Trophoblast cell (in vitro differentiated cells and primary cell): ENCODE measurements around the gene VWA8.
"Not testable (repeated sequence)": the region's sequence is repeated elsewhere in the genome, so short reads cannot be mapped to it uniquely, and the experiment has no call there.

ENCODE experiments used
- DNase-seq, 2 donors: peaks; one replicate each; pipeline ENCODE4 v3.0.0-alpha.2; 2016
- H2AFZ ChIP-seq: 2 replicates; pipeline ENCODE4 v1.6.1; 2013; ENCODE audit warnings: low read length, moderate library complexity, mild to moderate bottlenecking; ENCODE audit not compliant: insufficient read depth, poor library complexity
- H2AK5ac ChIP-seq: 2 replicates; pipeline ENCODE4 v1.6.1; 2013; ENCODE audit warnings: mild to moderate bottlenecking, low read length
- H2BK120ac ChIP-seq: 2 replicates; pipeline ENCODE4 v1.6.1; 2013; ENCODE audit warnings: low read length, mild to moderate bottlenecking, moderate library complexity; ENCODE audit not compliant: insufficient read depth, poor library complexity
- H2BK12ac ChIP-seq: 2 replicates; pipeline ENCODE4 v1.6.1; 2013; ENCODE audit warnings: mild to moderate bottlenecking, low read length, moderate library complexity
- H2BK5ac ChIP-seq: 2 replicates; pipeline ENCODE4 v1.6.1; 2013; ENCODE audit warnings: low read length, low read depth, moderate library complexity, mild to moderate bottlenecking; ENCODE audit not compliant: poor library complexity
- H3K14ac ChIP-seq: 2 replicates; pipeline ENCODE4 v1.6.1; 2013; ENCODE audit warnings: mild to moderate bottlenecking, low read length
- H3K18ac ChIP-seq: 2 replicates; pipeline ENCODE4 v1.6.1; 2013; ENCODE audit warnings: mild to moderate bottlenecking, low read length
- H3K23ac ChIP-seq: 2 replicates; pipeline ENCODE4 v1.6.1; 2013; ENCODE audit warnings: low read length
- H3K27ac ChIP-seq: 2 replicates; pipeline ENCODE4 v1.5.1; 2013; ENCODE audit warnings: low read depth, mild to moderate bottlenecking, inconsistent platforms, low read length, moderate library complexity
- H3K27me3 ChIP-seq: 2 replicates; pipeline ENCODE4 v1.6.1; 2013; ENCODE audit warnings: inconsistent platforms, mild to moderate bottlenecking, low read length, moderate library complexity; ENCODE audit not compliant: insufficient read depth
- H3K36me3 ChIP-seq, 2 experiments: 1 replicate in 1 of 2; 2 replicates in 1 of 2; pipeline ENCODE4 v1.6.1; 2013; ENCODE audit warnings: low read length in 2 of 2, mild to moderate bottlenecking in 2 of 2, moderate library complexity in 1 of 2; ENCODE audit not compliant: insufficient read depth in 2 of 2, control insufficient read depth in 1 of 2
- H3K4ac ChIP-seq: 2 replicates; pipeline ENCODE4 v1.6.1; 2013; ENCODE audit warnings: low read depth, mild to moderate bottlenecking, low read length, moderate library complexity
- H3K4me1 ChIP-seq, 2 experiments: 1 replicate in 1 of 2; 2 replicates in 1 of 2; pipeline ENCODE4 v1.6.1; 2013; ENCODE audit warnings: low read length in 2 of 2, mild to moderate bottlenecking in 2 of 2, moderate library complexity in 1 of 2; ENCODE audit not compliant: insufficient read depth in 2 of 2, control insufficient read depth in 1 of 2
- H3K4me2 ChIP-seq: 2 replicates; pipeline ENCODE4 v1.6.1; 2013; ENCODE audit warnings: inconsistent platforms, mild to moderate bottlenecking, low read length, moderate library complexity
- H3K4me3 ChIP-seq: 2 replicates; pipeline ENCODE4 v1.5.1; 2013; ENCODE audit warnings: mild to moderate bottlenecking, low read depth, low read length, inconsistent platforms
- H3K79me1 ChIP-seq: one replicate; pipeline ENCODE4 v1.6.1; 2013; ENCODE audit warnings: low read length
- H3K79me2 ChIP-seq: 2 replicates; pipeline ENCODE4 v1.6.1; 2013; ENCODE audit warnings: low read length, mild to moderate bottlenecking; ENCODE audit not compliant: control insufficient read depth, insufficient read depth, poor library complexity
- H3K9ac ChIP-seq: 2 replicates; pipeline ENCODE4 v1.6.1; 2013; ENCODE audit warnings: mild to moderate bottlenecking, low read length
- H3K9me3 ChIP-seq: 2 replicates; pipeline ENCODE4 v1.6.1; 2013; ENCODE audit warnings: low read depth, mild to moderate bottlenecking, control low read depth, inconsistent platforms, low read length; ENCODE audit not compliant: insufficient read depth
- H4K12ac ChIP-seq: 2 replicates; pipeline ENCODE4 v1.6.1; 2013; ENCODE audit warnings: low read depth, mild to moderate bottlenecking, low read length, moderate library complexity
- H4K8ac ChIP-seq: 2 replicates; pipeline ENCODE4 v1.6.1; 2013; ENCODE audit warnings: low read depth, mild to moderate bottlenecking, low read length, moderate library complexity
- H4K91ac ChIP-seq: one replicate; pipeline ENCODE4 v1.6.1; 2013; ENCODE audit warnings: low read depth, mild to moderate bottlenecking, low read length, moderate library complexity
- WGBS: extraction: QIAGEN DNeasy Blood & Tissue Kit; methylation state at CpG from one replicate; pipeline ENCODE4 v1.1.7; 2013; ENCODE audit warnings: missing lambda C conversion rate; ENCODE audit not compliant: insufficient read length, insufficient coverage; ENCODE audit errors: extremely low coverage; 5-methylcytosine and 5-hydroxymethylcytosine counted together

VWA8 gene

DNA sequence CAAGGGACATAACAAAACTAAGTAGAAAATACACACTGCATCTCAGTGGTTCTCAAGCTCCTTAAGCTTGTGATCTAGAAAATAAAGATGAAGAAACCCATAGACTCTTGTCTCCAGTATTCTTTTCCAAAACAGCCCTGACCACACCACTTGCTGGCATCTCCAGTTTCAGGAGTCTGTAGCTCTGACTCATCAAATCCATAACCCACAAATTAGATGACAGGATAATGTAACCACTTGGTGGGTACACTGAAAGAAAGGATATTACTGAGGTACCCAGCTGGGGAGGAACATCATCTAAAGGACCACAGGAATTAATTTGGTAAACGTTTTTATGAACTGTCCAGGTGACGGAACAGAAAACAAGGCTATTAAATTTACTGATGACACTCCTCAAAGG lies 214.7 kb downstream of the VWA8 start:
- H2AFZ ChIP-seq: no peak overlapping the region
- no peak overlapping the region for H3K23ac ChIP-seq
- no peak for DNase-seq
- H3K4me1 ChIP-seq: peaks cover 0 to 4% of the 10 kb centered on the region in 2 experiments
- no peak overlapping the region for H4K12ac ChIP-seq
- no peak overlapping the region for H2BK120ac ChIP-seq
- no peak overlapping the region for H3K27ac ChIP-seq
- H3K79me2 ChIP-seq: no peaks in the 10 kb centered on the region
- no peaks in the 10 kb centered on the region for H3K27me3 ChIP-seq
- no peak overlapping the region for H3K14ac ChIP-seq
- H2BK5ac ChIP-seq: no peak overlapping the region
- H3K18ac ChIP-seq: no peak overlapping the region
- no peaks in the 10 kb centered on the region for H3K36me3 ChIP-seq
- H3K79me1 ChIP-seq: no peaks in the 10 kb centered on the region
- no peak overlapping the region for H3K4me2 ChIP-seq
- WGBS: no CpG with 5 or more reads among the region's 2 CpGs
- no peak overlapping the region for H3K4me3 ChIP-seq
- H2AK5ac ChIP-seq: no peak overlapping the region
- H3K4ac ChIP-seq: no peak overlapping the region
- H3K9ac ChIP-seq: no peak overlapping the region
- no peaks in the 10 kb centered on the region for H3K9me3 ChIP-seq
- no peak overlapping the region for H2BK12ac ChIP-seq
- no peak overlapping the region for H4K91ac ChIP-seq
- no peak overlapping the region for H4K8ac ChIP-seq

GRCh38 chr13:41745496-41745895 lies 215.4 kb downstream of the VWA8 start:
- no CpG with 5 or more reads among the region's 3 CpGs for WGBS
- H3K36me3 ChIP-seq: not testable (repeated sequence)

GRCh38 chr13:41742917-41743552 lies 217.9 kb downstream of the VWA8 start:
- DNase-seq: peak; percentile 71 to 81
- H3K14ac ChIP-seq: no peak overlapping the region
- H2BK5ac ChIP-seq: no peak overlapping the region
- peaks cover 0 to 4% of the 10 kb centered on the region in 2 experiments for H3K4me1 ChIP-seq
- no peak overlapping the region for H3K18ac ChIP-seq
- H3K27me3 ChIP-seq: no peaks in the 10 kb centered on the region
- no peaks in the 10 kb centered on the region for H3K79me1 ChIP-seq
- no peak overlapping the region for H3K4me3 ChIP-seq
- no peak overlapping the region for H3K27ac ChIP-seq
- H2AFZ ChIP-seq: no peak overlapping the region
- WGBS: no CpG with 5 or more reads among the region's 4 CpGs
- no peak overlapping the region for H4K12ac ChIP-seq
- no peak overlapping the region for H4K8ac ChIP-seq
- H3K4ac ChIP-seq: no peak overlapping the region
- H3K36me3 ChIP-seq: no peaks in the 10 kb centered on the region
- no peaks in the 10 kb centered on the region for H3K9me3 ChIP-seq
- H3K79me2 ChIP-seq: no peaks in the 10 kb centered on the region
- no peak overlapping the region for H4K91ac ChIP-seq
- no peak overlapping the region for H3K9ac ChIP-seq
- H2BK120ac ChIP-seq: no peak overlapping the region
- H2AK5ac ChIP-seq: no peak overlapping the region
- H2BK12ac ChIP-seq: peak overlapping the region; percentile 71
- H3K4me2 ChIP-seq: no peak overlapping the region
- H3K23ac ChIP-seq: no peak overlapping the region

More at GRCh38 chr13:41745496-41745895, 215.4 kb downstream of the VWA8 start:
- H2BK12ac ChIP-seq, H3K79me2 ChIP-seq, H2BK5ac ChIP-seq, H3K27ac ChIP-seq, H4K8ac ChIP-seq, H3K9ac ChIP-seq, H2AFZ ChIP-seq, H2AK5ac ChIP-seq, H4K12ac ChIP-seq, H4K91ac ChIP-seq, H3K4me1 ChIP-seq, H3K4ac ChIP-seq, H3K14ac ChIP-seq, H2BK120ac ChIP-seq, H3K4me2 ChIP-seq, H3K18ac ChIP-seq, H3K27me3 ChIP-seq, H3K79me1 ChIP-seq, H3K23ac ChIP-seq, H3K4me3 ChIP-seq, H3K9me3 ChIP-seq: not testable (repeated sequence)
- DNase-seq: peak in 1 of 2 donors; percentile 8

DNA sequence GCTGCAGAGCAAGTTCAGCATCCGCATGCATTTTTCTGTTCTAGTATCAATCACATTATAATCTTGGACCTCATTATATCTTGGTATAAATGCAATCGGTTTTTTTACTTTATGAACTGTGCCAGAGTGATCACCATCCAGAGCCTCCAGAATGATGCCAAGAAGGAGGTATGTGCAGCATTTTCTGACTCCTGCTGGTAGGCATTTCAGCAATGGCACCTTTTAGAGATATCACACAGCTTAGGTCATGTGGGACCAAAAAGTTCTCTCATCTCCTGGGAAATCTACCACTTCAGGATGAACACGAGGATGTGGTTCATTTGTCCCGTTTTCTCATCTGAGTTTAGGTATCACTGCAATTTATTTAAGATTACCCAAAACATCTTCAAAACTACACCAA lies 220.4 kb downstream of the VWA8 start:
- Histone ChIP-seq H4K91ac (no peak overlapping the region), H3K27me3 (no peaks in the 10 kb centered on the region), H2BK5ac (no peak overlapping the region), H3K4me2 (no peak overlapping the region), H3K9ac (no peak overlapping the region), H3K23ac (no peak overlapping the region), H3K79me1 (no peaks in the 10 kb centered on the region), H3K9me3 (no peaks in the 10 kb centered on the region), H3K79me2 (no peaks in the 10 kb centered on the region), H2AFZ (no peak overlapping the region), H3K18ac (no peak overlapping the region), H2BK12ac (no peak overlapping the region), H2AK5ac (no peak overlapping the region), H4K8ac (no peak overlapping the region), H3K4me3 (no peak overlapping the region), H3K4me1 (peaks cover 0 to 4% of the 10 kb centered on the region in 2 experiments), H4K12ac (no peak overlapping the region), H3K36me3 (no peaks in the 10 kb centered on the region), H3K4ac (no peak overlapping the region), H2BK120ac (no peak overlapping the region), H3K27ac (no peak overlapping the region), H3K14ac (no peak overlapping the region)
- DNase-seq: peak; percentile 37 to 72
- no CpG with 5 or more reads among the region's 4 CpGs for WGBS
